GM10248 (cell line): ENCODE results near the gene SPDL1.

Source experiments
- CTCF ChIA-PET: fragments of 300-600 bp; sonication (Branson Sonifier 250); formaldehyde crosslinking; extraction: SDS; loops from one replicate; lab custom pipeline; 2021; ENCODE audit warnings: antibody characterized with exemption; lab: Yijun Ruan, JAX
- POLR2A ChIA-PET: fragments of 350-650 bp; sonication (Branson Sonifier 250); formaldehyde crosslinking; extraction: SDS; loops from one replicate; lab custom pipeline; 2020; ENCODE audit warnings: antibody characterized with exemption; lab: Yijun Ruan, JAX
- DNase-seq: peaks from one replicate; pipeline ENCODE4 v3.0.0; 2012; ENCODE audit errors: extremely low spot score
- TF ChIP-seq, protein P1 (sequence below): IDR thresholded peaks from 2 replicates; pipeline ENCODE4 v1.5.1; 2012; ENCODE audit warnings: mild to moderate bottlenecking, low read depth; ENCODE audit errors: extremely low read depth, missing control alignments, control extremely low read depth

The SPDL1 gene

DNA sequence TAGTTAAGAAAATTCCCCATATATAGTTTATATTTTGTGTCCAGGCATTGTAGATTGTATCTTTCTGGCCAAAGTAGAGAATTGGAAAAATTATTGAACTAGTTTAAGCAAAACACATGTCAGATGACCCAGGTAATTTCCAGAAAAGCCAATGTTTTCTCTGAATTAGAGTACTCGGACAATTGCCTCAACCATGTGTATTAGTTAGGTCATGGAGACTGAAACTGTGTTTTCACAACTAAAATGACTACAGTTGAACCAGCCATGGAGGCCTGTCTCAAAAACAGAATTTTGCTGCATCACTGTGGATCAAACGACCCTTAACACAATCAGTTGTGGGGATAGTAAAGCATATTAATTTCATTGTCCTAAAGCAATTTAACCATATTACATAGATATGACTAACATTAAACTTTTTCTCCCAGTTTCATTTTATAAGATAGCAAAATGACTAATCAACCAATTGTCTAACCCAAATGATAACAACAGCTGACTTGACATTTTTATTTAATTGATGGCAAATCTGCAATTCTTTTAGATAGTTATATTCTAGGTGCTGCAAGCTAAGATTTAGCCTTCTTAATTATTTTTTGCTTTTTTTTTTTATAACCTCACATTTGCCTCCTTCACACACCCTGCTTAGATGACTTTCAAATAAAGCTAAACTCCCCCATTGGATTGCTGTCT, 39.2 kb upstream of the SPDL1 start:
- DNase-seq = no peak
- TF ChIP-seq, protein P1, sequence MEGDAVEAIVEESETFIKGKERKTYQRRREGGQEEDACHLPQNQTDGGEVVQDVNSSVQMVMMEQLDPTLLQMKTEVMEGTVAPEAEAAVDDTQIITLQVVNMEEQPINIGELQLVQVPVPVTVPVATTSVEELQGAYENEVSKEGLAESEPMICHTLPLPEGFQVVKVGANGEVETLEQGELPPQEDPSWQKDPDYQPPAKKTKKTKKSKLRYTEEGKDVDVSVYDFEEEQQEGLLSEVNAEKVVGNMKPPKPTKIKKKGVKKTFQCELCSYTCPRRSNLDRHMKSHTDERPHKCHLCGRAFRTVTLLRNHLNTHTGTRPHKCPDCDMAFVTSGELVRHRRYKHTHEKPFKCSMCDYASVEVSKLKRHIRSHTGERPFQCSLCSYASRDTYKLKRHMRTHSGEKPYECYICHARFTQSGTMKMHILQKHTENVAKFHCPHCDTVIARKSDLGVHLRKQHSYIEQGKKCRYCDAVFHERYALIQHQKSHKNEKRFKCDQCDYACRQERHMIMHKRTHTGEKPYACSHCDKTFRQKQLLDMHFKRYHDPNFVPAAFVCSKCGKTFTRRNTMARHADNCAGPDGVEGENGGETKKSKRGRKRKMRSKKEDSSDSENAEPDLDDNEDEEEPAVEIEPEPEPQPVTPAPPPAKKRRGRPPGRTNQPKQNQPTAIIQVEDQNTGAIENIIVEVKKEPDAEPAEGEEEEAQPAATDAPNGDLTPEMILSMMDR = no peak
- ChIA-PET POLR2A (interaction anchor here (0.6 kb wide), 1 partner anchor 687 kb away, joined by 3 read pairs; no protein-coding TSS in a partner anchor), CTCF (interaction anchor here (0.7 to 1.8 kb wide), 4 partner anchors 11 to 557 kb away, joined by 3 to 5 read pairs (median 4); no protein-coding TSS in a partner anchor)

DNA sequence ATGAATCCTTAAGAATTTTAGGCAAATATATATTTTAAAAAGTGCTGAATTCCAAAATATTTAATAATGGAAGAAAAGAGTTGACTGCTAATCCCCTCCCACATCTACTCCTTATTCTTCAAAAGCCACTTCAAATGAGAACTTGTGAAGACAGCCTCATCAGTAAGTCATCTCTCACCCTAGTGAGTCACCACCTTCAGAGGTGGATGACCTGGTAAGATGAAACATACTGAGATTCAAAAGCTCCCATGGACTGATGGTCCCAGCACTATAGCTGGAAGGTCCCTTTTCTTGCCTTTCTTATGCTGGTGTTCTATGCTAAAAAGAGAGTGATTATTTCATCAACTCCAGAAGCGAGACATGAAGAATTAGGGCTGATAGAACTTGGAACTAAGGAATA, 37.8 kb upstream of the SPDL1 start:
- TF ChIP-seq, protein P1 = no peak
- DNase-seq = no peak
- POLR2A ChIA-PET = no interaction called here
- CTCF ChIA-PET = interaction anchor here (1.0 to 1.8 kb wide), 3 partner anchors 10 to 558 kb away, joined by 4 to 5 read pairs (median 4); no protein-coding TSS in a partner anchor

DNA sequence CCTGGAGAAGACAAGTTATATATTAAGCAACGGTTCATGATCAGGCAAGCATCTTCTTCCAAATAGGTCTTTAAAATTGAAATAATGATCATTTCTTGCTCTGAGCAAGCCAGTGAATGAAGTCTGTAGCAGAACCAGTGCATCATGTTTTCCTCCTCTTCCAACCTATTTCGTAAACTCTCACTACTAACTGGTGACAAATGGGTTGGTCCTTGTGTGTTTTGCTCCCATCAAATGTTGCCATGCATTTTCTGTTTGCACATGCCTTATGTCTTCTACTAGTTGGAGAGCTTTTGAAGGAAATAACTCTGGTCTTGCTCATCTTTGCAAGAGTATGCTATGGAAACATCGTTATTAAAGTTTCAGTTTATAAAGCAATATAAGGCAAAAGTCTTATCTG, 37.2 kb upstream of the SPDL1 start:
- ChIA-PET POLR2A (no interaction called here), CTCF (interaction anchor here (1.8 kb wide), 1 partner anchor 9 kb away, joined by 4 read pairs; no protein-coding TSS in a partner anchor)
- TF ChIP-seq, protein P1 = no peak
- no peak for DNase-seq

DNA sequence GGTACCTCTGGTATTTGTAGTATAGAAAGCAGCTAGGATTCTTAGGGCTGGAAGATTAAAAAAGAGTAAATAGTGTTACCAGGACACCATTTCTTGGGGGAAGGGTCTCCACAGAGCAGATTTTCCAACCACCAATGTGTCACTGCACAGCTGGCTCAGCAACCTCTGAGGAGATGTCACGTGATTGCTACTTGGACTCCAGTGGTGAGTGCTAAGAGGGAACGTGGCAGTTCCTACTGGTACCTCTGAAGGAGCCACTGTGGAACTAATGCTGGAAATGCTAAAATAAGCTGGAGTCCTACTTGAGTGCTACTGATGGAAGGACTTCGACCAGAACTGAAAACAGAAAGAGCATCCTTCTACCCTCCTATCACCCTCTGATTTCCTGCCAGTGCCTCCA, 36.1 kb upstream of the SPDL1 start:
- CTCF ChIA-PET = interaction anchor here (1.1 kb wide), 2 partner anchors 9 to 560 kb away, joined by 3 to 4 read pairs; no protein-coding TSS in a partner anchor
- no peak for DNase-seq
- POLR2A ChIA-PET = no interaction called here

DNA sequence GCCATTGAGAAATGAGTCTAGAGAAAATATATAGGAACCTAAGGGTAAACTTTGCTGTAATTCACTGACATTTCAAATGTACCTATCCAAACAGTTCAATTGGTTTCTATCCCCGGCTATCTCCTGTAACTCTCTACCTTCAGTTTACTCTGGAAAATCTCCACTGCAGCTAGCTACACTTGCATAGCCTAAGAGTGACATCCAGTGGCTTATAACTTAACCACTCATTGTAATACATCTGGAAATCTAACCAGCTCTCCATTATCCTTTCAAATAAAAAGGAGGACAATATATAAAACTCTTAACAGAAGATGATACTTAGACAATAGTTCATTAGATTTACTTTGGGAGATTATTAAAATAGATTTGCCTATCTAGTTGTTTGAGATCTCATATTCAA, 35.3 kb upstream of the SPDL1 start:
- ChIA-PET CTCF (interaction anchor here (1.1 to 1.5 kb wide), 2 partner anchors 8 to 561 kb away, joined by 3 to 8 read pairs; no protein-coding TSS in a partner anchor), POLR2A (no interaction called here)
- DNase-seq = no peak
- TF ChIP-seq, protein P1 = no peak

More for the DNA sequence above, 36.1 kb upstream of the SPDL1 start:
- TF ChIP-seq, protein P1 = no peak

DNA sequence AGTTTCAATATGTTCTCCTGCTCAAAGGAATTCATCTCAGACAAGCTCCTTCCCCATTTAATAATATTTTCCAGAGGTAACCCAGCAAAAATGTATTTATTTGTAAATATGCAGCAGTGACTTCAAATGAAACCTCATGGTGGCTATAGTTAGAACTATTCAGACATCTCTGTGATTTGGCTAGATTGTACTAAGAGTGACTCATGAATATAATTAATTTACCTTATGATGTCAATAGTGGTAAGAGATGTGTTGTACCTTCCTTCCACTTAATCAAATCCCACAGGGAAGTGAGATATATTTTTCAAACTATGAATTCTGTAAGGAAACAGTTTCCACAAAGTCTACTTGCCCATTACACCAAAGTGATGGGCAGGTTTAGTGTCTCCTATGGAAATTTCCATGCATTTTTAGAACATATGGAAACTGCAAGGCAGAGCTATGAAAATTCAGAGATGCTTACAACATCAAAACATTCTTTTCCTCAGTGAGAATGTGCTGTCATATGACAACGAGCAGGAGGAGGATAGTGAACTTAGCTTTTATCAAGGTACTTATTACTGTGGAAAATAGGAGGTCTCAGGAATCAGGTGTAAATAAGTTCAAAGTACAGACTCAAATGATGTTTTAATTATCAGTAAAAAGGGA, 34.0 kb upstream of the SPDL1 start:
- TF ChIP-seq, protein P1 = no peak
- no peak for DNase-seq
- POLR2A ChIA-PET = no interaction called here
- CTCF ChIA-PET = interaction anchor here (1.5 kb wide), 1 partner anchor 562 kb away, joined by 8 read pairs; no protein-coding TSS in a partner anchor
